SU-DHL-6 (cell line): ENCODE data around the gene YJU2.
"Not testable (repeated sequence)": the region's sequence is repeated elsewhere in the genome, so short reads cannot be mapped to it uniquely, and the experiment has no call there.

Experiments used
- H2AFZ ChIP-seq: fragments of 200-600 bp; sonication (generic); 2 replicates; pipeline ENCODE4 v1.6.1; 2014; ENCODE audit warnings: low read depth, mild to moderate bottlenecking, moderate library complexity, mixed read lengths, antibody characterized with exemption, low read length; ENCODE audit not compliant: severe bottlenecking
- H3F3A ChIP-seq: fragments of 200-600 bp; shearing (Covaris generic); 2 replicates; pipeline ENCODE4 v1.6.0; 2016; ENCODE audit warnings: antibody characterized with exemption, mild to moderate bottlenecking; ENCODE audit not compliant: insufficient read depth
- H3K27ac ChIP-seq: fragments of 200-600 bp; sonication (generic); 2 replicates; pipeline ENCODE4 v1.5.1; 2016; ENCODE audit warnings: low read depth, mild to moderate bottlenecking, low read length, moderate library complexity, mixed read lengths
- H3K27me3 ChIP-seq: fragments of 200-600 bp; sonication (generic), shearing (Covaris generic); 2 replicates; pipeline ENCODE4 v1.6.0; 2014; ENCODE audit warnings: mild to moderate bottlenecking, low read length
- H3K36me3 ChIP-seq: fragments of 200-600 bp; sonication (generic); 2 replicates; pipeline ENCODE4 v1.6.1; 2014; ENCODE audit warnings: mild to moderate bottlenecking, low read length, mixed read lengths
- H3K4me2 ChIP-seq: fragments of 300-600, 200-600 bp; shearing (Covaris generic), sonication (generic); 2 replicates; pipeline ENCODE4 v1.6.0; 2014; ENCODE audit warnings: low read length, low read depth, mild to moderate bottlenecking; ENCODE audit not compliant: poor library complexity, severe bottlenecking
- H3K4me3 ChIP-seq: fragments of 200-600 bp; sonication (generic); 2 replicates; pipeline ENCODE4 v1.5.1; 2014; ENCODE audit warnings: antibody characterized with exemption, low read length, mild to moderate bottlenecking, mixed read lengths; ENCODE audit not compliant: insufficient read depth, poor library complexity, severe bottlenecking
- H3K79me2 ChIP-seq: fragments of 200-600 bp; sonication (generic); 2 replicates; pipeline ENCODE4 v1.6.1; 2014; ENCODE audit warnings: mild to moderate bottlenecking, low read length, moderate library complexity; ENCODE audit not compliant: insufficient read depth
- H3K9ac ChIP-seq: fragments of 200-600 bp; sonication (generic); 2 replicates; pipeline ENCODE4 v1.7.0; 2014; ENCODE audit warnings: mild to moderate bottlenecking, low read length
- H3K9me2 ChIP-seq: fragments of 200-600 bp; sonication (generic); replicated peaks from 2 replicates; pipeline ENCODE4 v1.6.1; 2014; ENCODE audit warnings: low read length; ENCODE audit not compliant: insufficient read depth
- H3K9me3 ChIP-seq: fragments of 200-600 bp; sonication (generic); 2 replicates; pipeline ENCODE4 v1.6.1; 2014; ENCODE audit warnings: low read length, mixed read lengths; ENCODE audit not compliant: insufficient read depth
- H4K20me1 ChIP-seq: fragments of 200-600 bp; sonication (generic); 2 replicates; pipeline ENCODE4 v1.6.1; 2014; ENCODE audit warnings: low read depth, mild to moderate bottlenecking, antibody characterized with exemption, low read length, moderate library complexity, mixed read lengths
- EZH2phosphoT487 ChIP-seq: fragments of 200-600 bp; sonication (generic), shearing (Covaris generic); conservative IDR thresholded peaks from 2 replicates; pipeline ENCODE4 v1.6.1; 2018; ENCODE audit warnings: mild to moderate bottlenecking, antibody characterized with exemption, low read length, moderate library complexity, mixed read lengths
- TF ChIP-seq, protein P1 (sequence below): fragments of 200-600 bp; sonication (generic); IDR thresholded peaks from one replicate; pipeline ENCODE4 v1.5.1; 2017; ENCODE audit warnings: antibody characterized with exemption, mild to moderate bottlenecking, low read length, moderate library complexity; ENCODE audit not compliant: insufficient read depth, poor library complexity, severe bottlenecking

Gene YJU2

DNA sequence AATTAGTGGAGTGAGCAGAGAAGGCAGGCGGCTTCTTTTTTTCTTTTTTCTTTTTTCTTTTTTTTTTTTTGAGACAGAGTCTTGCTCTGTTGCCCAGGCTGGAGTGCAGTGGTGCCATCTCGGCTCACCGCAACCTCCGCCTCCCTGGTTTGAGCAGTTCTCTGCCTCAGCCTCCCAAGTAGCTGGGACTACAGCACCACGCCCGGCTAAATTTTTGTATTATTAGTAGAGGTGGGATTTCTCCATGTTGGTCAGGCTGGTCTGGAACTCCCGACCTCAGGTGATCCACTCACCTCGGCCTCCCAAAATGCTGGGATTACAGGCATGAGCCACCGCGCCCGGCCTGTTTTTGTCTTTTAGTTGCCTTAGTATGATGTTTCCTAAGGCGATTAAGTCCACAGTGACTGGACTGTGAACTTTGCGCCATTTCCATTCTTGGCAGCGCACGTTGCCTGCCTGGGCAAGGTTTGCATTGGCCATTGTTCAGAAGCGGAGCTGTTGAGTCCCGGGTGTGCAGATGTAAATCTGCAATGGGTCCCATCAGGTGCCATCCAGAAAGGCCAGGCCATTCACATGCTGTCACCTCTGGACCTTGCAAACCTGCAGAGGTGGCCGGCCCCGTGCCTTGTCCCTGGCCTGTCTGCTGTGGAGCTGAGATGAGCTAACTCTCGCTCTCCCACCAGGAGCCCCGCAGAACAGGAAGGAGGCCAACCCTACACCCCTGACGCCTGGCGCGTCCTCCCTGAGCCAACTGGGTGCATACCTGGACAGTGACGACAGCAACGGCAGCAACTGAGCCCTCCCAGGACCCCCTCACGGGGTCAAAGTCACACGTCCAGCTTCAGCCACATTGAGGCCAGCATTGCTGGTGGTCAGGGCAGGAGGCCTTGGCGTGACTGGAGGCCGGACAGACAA lies 21.3 kb downstream of the YJU2 start:
- H3F3A ChIP-seq: no peaks in the 10 kb centered on the region
- H2AFZ ChIP-seq: no peak overlapping the region
- H3K79me2 ChIP-seq: no peaks in the 10 kb centered on the region
- H3K4me2 ChIP-seq: no peak overlapping the region
- H3K27ac ChIP-seq: no peak overlapping the region
- no peak overlapping the region for H3K4me3 ChIP-seq
- no peaks in the 10 kb centered on the region for H4K20me1 ChIP-seq
- H3K9me3 ChIP-seq: no peaks in the 10 kb centered on the region
- no peaks in the 10 kb centered on the region for H3K9me2 ChIP-seq
- H3K36me3 ChIP-seq: peaks cover under 1% of the 10 kb centered on the region; the same call in 1 of the 2 replicates
- TF ChIP-seq, protein P1, sequence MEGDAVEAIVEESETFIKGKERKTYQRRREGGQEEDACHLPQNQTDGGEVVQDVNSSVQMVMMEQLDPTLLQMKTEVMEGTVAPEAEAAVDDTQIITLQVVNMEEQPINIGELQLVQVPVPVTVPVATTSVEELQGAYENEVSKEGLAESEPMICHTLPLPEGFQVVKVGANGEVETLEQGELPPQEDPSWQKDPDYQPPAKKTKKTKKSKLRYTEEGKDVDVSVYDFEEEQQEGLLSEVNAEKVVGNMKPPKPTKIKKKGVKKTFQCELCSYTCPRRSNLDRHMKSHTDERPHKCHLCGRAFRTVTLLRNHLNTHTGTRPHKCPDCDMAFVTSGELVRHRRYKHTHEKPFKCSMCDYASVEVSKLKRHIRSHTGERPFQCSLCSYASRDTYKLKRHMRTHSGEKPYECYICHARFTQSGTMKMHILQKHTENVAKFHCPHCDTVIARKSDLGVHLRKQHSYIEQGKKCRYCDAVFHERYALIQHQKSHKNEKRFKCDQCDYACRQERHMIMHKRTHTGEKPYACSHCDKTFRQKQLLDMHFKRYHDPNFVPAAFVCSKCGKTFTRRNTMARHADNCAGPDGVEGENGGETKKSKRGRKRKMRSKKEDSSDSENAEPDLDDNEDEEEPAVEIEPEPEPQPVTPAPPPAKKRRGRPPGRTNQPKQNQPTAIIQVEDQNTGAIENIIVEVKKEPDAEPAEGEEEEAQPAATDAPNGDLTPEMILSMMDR: no peak
- TF ChIP-seq EZH2phosphoT487: no peak
- no peaks in the 10 kb centered on the region for H3K27me3 ChIP-seq
- no peak overlapping the region for H3K9ac ChIP-seq

DNA sequence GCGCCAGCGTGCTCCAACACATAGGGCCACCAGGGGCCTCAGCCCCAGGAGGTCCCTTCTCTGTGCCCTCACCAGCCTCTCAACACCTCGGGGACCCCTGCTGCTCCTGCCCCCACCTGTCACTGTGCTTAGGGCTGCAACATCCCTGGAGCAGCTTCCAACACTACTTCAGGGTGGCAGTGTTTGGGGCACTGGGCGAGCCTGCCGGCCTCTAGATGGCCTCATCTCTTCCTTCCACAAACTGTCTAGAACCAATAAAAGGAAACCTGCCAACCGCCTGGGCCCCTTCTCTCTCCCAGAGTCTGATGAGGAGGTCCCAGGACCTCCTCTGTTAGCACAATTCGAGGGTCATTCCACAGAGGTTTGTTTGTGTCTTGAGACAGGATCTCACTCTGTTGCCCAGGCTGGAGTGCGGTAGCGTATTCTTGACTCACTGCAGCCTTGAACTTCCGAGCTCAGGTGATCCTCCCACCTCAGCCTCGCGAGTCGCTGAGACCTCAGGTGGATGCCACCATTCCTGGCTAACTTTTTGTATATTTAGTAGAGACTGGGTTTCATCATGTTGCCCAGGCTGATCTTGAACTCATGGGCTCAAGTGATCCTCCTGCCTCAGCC lies 22.0 kb downstream of the YJU2 start:
- Histone ChIP-seq H3K9ac (no peak overlapping the region), H3K9me2 (no peaks in the 10 kb centered on the region), H3K27me3 (no peaks in the 10 kb centered on the region), H4K20me1 (no peaks in the 10 kb centered on the region), H3K27ac (no peak overlapping the region), H3K9me3 (no peaks in the 10 kb centered on the region), H3F3A (no peaks in the 10 kb centered on the region), H3K79me2 (no peaks in the 10 kb centered on the region), H3K4me2 (no peak overlapping the region), H2AFZ (no peak overlapping the region), H3K4me3 (no peak overlapping the region), H3K36me3 (no peaks in the 10 kb centered on the region; the same call in 1 of the 2 replicates)
- TF ChIP-seq, protein P1: no peak
- no peak for TF ChIP-seq EZH2phosphoT487

DNA sequence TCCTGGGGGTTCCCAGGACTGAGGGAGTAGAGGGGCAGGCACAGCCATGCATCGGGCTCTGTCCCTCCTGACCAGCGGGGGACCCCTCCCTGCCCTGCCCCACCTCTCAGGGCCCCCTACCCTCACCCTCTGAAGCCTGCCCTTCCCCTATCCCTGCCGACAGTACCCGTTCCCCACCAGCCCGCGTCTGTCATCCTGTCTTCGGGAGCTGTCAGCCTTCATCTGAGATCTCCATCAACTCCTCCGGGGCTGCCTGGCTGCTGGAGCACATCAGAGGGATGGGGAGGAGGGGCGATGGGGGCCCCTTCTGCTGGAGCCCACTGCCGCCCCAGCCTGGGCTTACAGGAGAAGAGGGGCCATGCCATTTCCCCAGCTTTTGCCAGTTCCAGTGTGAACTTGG lies 26.0 kb downstream of the YJU2 start:
- Histone ChIP-seq H2AFZ (no peak overlapping the region), H3F3A (no peaks in the 10 kb centered on the region), H3K9me2 (no peaks in the 10 kb centered on the region), H3K9me3 (no peaks in the 10 kb centered on the region), H3K36me3 (no peaks in the 10 kb centered on the region; the same call in 1 of the 2 replicates), H3K9ac (no peak overlapping the region), H3K4me2 (no peak overlapping the region), H3K27ac (no peak overlapping the region), H3K27me3 (no peaks in the 10 kb centered on the region), H3K4me3 (no peak overlapping the region), H3K79me2 (no peaks in the 10 kb centered on the region), H4K20me1 (no peaks in the 10 kb centered on the region)
- TF ChIP-seq, protein P1: no peak
- no peak for TF ChIP-seq EZH2phosphoT487

DNA sequence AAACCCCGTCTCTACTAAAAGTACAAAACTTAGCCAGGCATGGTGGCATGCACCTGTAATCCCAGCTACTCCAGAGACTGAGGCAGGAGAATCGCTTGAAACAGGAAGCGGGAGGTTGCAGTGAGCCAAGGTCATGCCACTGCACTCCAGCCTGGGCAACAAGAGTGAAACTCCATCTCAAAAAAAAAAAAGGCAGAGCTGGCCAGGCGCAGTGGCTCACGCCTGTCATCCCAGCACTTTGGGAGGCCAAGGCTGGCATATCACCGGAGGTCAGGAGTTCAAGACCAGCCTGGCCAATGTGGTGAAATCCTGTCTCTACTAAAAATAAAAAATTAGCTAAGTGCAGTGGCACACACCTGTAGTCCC lies 27.4 kb downstream of the YJU2 start:
- not testable (repeated sequence) for H3K79me2 ChIP-seq, H2AFZ ChIP-seq, H3K4me3 ChIP-seq, H3K9ac ChIP-seq, H3K9me3 ChIP-seq, H3K9me2 ChIP-seq, H3F3A ChIP-seq, H3K36me3 ChIP-seq, H4K20me1 ChIP-seq, H3K27me3 ChIP-seq, H3K27ac ChIP-seq, H3K4me2 ChIP-seq
